Activated T-cell treated with anti-CD3 and anti-CD28 coated beads for 24 hours (primary cell): ENCODE measurements around the gene CALY.

Source experiments
- DNase-seq: peaks from one replicate; pipeline ENCODE4 v3.0.0-alpha.2; 2020; ENCODE audit warnings: low read depth

The CALY gene

GRCh38 chr10:133366130-133366478, 29.4 kb upstream of the CALY start:
- no peak for DNase-seq

- no peak for DNase-seq
Measured at GRCh38 chr10:133365461-133366129, 28.9 kb upstream of the CALY start.

GRCh38 chr10:133364645-133365431, 28.1 kb upstream of the CALY start:
- no peak for DNase-seq

GRCh38 chr10:133362846-133363245, 26.1 kb upstream of the CALY start:
- DNase-seq = no peak

- no peak for DNase-seq
Measured at GRCh38 chr10:133361773-133362441, 25.2 kb upstream of the CALY start.

- DNase-seq = no peak
Measured at GRCh38 chr10:133361227-133361626, 24.5 kb upstream of the CALY start.

- no peak for DNase-seq
Measured at GRCh38 chr10:133359972-133360610, 23.4 kb upstream of the CALY start.

GRCh38 chr10:133359554-133359971, 22.9 kb upstream of the CALY start:
- no peak for DNase-seq

DNA sequence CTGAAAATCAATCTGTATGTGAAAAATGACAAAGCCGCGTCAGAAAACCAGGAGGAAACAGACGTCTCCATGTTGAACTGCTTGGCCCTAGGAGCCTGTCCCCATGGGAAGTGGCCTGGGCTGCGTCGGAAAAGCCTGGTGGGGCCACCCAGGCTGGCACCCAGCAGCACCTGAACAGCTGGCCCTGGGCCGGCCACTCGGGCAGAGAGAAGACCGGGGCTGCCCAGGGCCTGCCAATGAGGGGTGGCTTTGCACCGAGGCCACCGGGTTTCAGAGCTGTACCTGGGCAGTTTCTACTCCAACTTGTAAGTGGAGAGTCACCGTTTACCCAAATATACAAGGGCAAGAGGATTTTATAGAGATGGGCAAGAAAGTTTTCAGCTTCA, 22.2 kb upstream of the CALY start:
- no peak for DNase-seq

DNA sequence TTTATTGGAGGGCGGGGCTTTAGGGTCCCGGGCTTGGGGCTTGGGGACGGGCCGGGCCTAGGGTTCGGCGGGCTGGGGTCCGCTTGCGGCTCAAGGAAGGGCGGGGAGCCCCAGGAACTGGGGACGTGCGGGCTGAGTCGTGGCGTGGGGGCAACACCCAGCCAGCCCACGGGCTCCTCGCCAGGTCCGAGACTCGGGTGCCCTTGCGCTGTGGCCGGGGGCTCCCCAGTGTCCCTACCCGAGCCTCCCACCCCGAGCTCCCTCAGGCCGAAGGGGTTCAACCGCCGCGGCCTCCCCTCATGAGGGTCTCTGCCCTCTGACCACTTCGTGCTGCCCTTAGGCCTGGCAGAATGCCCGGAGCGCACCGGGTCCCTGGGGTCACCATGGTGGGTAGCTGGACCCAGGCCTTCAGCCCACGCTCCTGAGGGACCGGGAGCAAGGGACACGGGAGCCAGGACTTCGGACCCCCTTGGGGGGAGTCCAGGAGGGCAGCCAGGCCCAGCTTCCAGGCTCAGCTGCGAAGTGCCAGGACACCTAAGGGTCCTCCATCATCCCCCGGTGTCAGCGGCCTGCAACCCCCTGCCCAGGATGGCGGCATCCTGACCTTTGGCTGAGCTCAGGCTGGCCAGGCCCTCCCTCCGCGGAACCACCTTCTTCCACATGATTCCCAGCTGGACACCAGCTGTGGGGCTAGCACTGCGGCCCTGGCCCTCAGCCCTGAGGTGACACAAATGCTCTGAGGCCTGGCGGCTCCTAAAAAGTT, 21.6 kb upstream of the CALY start:
- DNase-seq = no peak

DNA sequence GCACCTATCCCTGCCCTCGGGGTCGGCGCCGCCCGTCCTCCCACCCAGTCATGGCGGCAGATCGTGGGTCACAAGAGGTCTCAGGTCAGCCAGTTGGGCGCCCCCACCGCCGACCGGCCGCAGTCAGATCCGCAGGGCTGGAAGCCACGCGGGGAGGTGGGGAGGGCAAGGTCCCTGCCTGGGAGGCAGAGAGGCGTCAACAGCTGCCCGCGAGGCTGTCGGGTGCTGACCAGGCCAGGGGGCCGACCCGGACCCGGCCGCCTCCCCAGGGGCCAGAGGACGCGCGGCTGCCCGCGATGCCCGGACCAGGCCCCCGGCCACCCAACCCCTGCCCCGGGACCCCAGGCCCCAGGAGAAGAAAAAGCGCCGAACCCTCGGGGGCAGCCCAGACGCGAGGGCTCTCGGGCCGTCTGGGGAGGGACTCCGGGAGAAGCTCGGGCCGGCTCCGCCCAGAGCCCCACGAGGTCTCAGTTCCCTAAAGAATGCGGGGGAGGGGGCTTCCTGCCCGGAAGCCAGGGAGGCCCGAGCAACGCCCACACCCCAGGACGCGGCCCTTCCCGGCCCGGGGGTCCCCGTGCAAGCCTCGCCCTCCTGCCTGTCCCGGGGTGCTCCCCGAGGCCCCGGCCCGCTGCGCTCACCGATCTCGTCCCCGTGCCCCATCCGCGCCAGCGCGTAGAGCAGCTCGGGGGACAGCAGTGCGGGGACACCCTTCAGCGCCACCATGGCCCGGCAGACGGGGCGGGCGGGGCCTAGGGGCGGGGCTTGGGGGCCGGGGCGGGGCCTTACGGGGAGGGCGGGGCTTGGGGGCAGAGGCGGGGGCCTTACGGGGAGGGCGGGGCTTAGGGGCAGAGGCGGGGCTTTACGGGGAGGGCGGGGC, 20.8 kb upstream of the CALY start, which contains the start of gene FUOM:
TSS of gene FUOM (minus strand) at position 735 of the 877 bp plus-strand sequence. CDS start at position 723, 12 bp downstream.
- DNase-seq = peak; percentile 63

DNA sequence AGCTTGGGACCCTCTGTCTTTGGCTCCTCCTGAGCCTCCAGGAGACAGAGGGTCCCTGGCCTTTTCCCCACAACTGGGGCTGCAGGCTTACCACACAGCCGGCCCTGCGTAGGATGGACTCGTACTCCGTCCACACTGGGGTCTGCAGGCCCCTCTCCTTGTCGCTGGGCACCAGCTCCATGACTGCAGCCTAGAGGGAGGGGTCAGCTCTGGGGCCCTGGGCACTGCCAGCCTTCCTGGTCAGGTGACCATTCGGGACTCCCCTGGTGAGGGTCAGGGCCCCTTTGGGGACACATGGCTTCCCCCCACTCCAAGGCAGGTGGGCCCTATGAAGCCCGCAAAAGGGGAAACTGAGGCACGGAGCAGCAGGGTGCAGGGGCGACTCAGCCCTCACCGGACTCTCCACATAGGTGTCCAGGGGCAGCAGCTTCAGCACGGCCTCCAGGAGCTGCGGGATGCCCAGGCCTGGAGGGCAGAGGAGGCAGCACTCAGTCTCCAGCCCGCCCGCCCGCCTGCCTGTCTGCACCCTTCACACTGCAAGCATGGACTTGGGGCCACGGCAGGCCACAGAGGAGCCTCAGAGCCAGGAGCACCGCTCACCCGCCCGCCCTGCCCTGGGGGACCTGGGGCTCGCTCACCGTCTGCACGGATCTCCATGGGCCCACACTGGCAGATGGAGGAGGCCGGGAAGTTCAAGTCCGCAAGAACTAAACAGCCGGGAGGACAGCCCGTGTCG, 20.0 kb upstream of the CALY start:
- DNase-seq = no peak

DNA sequence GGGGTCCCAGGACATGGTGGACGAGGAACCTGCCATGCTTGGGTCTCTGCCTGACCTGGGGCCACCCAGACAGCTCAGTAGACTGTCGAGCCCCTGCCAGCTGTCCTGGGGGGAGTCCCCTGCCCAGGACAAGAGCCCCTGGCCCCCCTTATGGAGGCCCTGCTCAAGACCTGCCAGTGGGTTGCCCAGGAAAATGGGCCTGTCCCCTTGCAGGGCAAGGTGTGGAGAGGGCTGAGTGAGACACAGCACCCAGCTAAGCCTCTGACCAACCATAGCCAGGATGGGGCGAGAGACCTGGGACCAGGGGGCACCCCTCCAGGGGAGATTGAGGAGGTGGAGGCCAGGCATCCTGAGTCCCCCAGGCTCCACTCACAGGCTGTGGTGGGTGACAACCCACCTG, 19.3 kb upstream of the CALY start:
- DNase-seq = no peak

- DNase-seq = no peak
Measured at GRCh38 chr10:133355266-133355665, 18.6 kb upstream of the CALY start.

- DNase-seq = no peak
Measured at GRCh38 chr10:133354672-133355240, 18.1 kb upstream of the CALY start.

GRCh38 chr10:133353988-133354605, 17.4 kb upstream of the CALY start:
- DNase-seq = no peak

DNA sequence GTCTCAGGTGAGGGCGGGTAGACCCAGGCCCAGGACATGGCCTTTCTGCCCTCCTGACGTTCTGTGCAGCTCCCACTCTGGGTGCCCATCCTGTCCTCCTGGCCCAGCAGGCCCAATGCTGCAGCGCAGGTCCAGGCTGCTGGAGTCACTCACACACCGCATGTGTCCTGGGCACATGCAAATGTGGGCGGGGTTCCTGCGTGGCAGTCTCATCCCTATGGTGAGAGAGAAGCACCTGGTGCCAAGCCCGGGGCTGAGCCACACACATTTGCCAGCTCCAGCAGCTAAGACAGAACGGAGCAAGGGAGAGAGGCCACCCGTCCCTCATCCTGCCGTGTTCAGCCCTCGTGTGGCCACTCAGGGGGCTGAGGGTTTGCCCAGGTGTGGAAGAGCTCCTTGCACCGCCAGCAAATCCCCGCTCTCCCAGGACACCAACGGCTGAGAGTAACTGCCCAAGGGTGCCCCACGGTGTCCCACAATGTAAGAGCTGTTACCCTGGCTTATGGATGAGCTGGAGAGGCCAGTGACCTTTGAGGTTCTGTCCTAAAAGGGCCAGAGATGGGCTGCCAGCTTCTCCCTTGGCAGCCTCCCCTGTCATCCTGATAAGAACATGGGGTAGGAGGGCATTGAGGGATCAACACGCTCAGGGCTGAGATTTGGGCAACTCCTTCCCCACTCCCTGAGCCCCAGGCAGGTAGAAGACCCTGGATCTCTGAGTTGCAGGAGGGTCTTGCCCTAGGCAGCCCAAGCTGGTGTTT, 16.7 kb upstream of the CALY start:
- no peak for DNase-seq
